ENCODE data around the gene LYPD1. TPM values are rescaled to one million over a fixed set of nuclear protein-coding genes. Genes with fewer than 3 reads are reported as not detected.
"Not testable (repeated sequence)": the region's sequence is repeated elsewhere in the genome, so short reads cannot be mapped to it uniquely, and the experiment has no call there.

The LYPD1 gene
- 0.32 TPM for total RNA-seq
- long read RNA-seq, partial matches to known transcripts, result 0 of 2 reads
- long read RNA-seq, other reads (novel, unspliced or antisense), result 2 of 2 reads

- no peak for DNase-seq (ENCODE audit: low spot score)
These were observed at the start of gene LYPD1 for GRCh38 chr2:132669908-132670495. TSS of gene LYPD1 (minus strand) at chr2:132670205. CDS start at chr2:132669932, 273 bp downstream.

GRCh38 chr2:132719480-132719879 lies 49.5 kb upstream of the LYPD1 start:
- no peak for DNase-seq (ENCODE audit: low spot score)

- DNase-seq (ENCODE audit: low spot score), result no peak
These were observed 46.9 kb upstream of the LYPD1 start for GRCh38 chr2:132716954-132717353.

DNA sequence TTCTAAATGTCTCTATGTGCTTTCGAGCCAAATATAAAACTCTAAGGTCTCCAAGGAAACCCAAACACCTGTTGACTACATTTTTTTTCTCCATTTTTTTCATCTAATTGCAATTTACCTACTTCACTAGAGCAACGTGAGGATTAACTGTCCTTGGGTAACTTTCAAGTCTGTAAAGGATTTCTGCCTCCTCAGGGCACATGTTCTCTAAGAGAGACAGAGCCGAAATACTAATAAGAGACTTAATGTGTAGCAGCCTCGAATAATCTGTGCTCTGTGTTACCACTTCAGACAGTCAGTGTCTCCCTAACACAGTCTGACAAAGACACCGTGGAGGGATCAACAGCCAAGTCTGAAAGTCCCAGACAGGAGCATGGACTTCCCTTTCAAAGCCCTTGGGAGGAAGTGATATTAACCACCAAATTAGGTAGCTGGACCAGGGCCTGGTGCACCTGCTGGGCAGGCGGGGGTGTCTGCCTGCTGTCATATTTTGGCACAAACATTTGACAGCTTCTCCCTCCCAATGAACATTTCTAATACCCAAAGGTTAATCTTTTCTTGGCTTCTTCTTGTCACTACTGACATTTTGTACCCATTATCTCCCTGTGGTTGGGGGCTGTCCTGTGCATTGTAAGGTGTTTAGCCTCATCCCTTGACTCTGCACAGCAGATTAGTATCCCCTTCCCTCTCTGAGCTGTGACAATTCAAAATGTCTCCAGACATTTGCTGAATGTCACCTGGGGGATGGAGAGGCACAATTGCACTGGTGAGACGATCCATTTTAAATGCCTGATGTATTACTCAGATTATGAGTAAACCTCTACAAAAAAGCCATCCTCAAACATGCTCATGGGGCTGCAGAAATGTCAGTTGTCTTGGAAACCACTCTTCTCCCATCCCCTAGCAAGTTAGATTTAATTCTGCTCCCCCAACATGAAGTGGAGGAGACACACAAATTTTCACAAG lies 45.7 kb upstream of the LYPD1 start:
- DNase-seq (ENCODE audit: low spot score), result no peak

DNA sequence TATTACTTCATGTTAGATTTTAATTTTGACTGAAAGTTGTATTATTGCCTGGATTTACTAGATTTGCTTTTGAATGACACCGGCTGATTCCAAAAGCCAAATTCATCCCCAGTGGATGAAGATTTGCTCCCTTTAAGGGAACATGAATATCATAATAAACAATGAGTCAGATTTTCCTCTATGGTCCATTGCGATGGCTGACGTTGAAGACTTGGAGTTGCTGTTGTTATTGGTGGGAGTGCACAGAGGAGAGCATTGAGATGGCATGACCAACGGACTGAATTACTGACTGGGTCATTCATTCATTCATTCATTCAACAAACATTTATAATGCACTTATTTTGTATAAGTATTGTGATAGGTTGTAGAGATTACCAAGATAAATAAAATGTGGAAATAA lies 33.4 kb upstream of the LYPD1 start:
- DNase-seq (ENCODE audit: low spot score), result no peak

DNA sequence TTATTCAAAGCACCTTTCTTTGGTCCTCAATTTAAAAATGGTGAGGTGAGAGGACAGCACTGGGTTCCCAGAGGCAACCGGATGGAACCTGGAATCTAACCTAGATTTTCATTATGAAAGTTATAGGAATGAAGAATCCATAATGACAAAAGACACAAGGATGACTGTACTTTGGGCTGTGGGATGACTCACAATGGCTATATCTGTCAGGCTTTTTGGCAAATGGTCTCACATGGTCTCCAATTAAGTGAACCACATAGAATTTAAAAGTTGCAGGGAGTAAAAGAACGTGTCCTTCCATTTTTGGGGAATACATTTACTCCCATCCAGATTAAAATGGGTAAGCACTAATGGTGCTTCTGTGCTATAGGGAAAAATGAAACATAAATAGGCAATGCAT lies 31.8 kb upstream of the LYPD1 start:
- no peak for DNase-seq (ENCODE audit: low spot score)

DNA sequence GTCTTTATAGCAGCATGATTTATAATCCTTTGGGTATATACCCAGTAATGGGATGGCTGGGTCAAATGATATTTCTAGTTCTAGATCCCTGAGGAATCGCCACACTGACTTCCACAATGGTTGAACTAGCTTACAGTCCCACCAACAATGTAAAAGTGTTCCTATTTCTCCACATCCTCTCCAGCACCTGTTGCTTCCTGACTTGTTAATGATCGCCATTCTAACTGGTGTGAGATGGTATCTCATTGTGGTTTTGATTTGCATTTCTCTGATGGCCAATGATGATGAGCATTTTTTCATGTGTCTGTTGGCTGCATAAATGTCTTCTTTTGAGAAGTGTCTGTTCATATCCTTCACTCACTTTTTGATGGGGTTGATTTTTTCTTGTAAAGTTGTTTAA lies 29.8 kb upstream of the LYPD1 start:
- not testable (repeated sequence) for DNase-seq (ENCODE audit: low spot score)

GRCh38 chr2:132698347-132698746 lies 28.3 kb upstream of the LYPD1 start:
- not testable (repeated sequence) for DNase-seq (ENCODE audit: low spot score)

DNA sequence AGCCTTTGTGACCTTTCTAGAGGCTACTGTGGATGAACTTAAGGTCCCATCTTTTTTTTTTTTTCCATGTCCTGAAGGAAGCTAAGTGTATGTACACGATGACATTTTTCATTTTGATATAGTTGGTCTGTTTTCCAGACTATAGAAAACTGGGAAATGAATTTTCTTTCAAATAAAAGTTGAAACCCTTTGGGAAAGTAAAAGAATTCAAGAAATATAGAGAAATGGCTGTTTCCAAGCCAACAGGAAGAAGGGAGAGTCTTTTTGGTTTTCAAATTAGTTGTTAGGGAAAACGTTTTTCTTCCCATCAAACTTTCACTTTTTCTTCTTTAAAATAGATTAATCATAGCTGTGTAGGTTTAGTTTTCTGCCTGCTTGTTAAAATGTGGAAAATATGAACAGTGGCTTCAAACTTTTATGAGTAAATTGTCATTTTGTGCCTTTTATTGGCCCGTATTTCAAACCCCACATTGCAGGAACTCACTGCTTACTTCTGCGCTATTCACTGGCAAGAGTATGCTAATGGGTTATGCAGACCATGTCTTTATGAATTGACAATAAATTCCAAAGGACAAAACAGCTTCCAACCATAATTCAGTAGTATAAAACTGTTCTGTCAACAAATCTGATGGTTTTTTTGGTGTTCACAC lies 27.7 kb upstream of the LYPD1 start:
- no peak for DNase-seq (ENCODE audit: low spot score)

- DNase-seq (ENCODE audit: low spot score), result no peak
These were observed 22.8 kb upstream of the LYPD1 start for GRCh38 chr2:132692816-132693215.

DNA sequence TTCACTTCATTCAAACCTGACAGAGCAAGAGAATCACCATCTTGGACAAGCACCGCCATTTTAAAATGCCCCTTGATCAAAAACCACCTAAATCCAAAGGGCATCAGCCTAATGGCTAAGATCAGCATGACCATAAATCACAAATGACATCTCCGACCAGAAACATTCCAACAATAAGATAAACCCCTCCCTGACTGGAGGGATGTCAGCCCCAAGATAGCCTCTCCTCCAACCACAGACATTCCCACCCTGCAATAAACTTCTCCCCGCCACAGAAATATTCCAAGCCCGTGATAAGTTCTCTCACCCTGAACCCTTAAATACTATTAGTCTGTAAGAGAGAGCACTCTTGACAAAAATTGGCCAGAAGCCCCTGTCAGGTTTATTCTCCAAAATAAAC lies 21.6 kb upstream of the LYPD1 start:
- no peak for DNase-seq (ENCODE audit: low spot score)

GRCh38 chr2:132690664-132691303 lies 20.8 kb upstream of the LYPD1 start:
- DNase-seq (ENCODE audit: low spot score), result no peak

- no peak for DNase-seq (ENCODE audit: low spot score)
These were observed 11.8 kb upstream of the LYPD1 start for GRCh38 chr2:132681766-132682165.

DNA sequence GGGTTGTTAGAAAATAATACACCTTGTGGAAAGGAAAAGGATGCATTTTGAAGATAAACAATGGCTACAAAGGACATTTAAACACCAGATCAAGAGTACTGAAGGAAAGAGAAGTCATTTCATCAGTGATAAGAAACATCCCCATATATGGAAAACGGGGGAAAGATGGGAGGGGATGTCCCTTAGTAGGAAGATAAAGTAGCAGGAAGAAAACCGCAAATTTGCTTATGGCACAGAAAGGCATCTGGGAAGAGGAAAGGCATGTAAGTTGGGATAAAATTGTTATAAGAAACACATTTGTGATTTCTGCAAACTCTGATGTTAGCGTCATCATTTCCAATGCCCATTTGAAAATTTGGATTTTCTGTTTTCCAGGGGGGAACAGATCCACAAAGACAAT lies 10.5 kb upstream of the LYPD1 start:
- no peak for DNase-seq (ENCODE audit: low spot score)

- no peak for DNase-seq (ENCODE audit: low spot score)
These were observed 8.5 kb upstream of the LYPD1 start for GRCh38 chr2:132678483-132678882.

DNA sequence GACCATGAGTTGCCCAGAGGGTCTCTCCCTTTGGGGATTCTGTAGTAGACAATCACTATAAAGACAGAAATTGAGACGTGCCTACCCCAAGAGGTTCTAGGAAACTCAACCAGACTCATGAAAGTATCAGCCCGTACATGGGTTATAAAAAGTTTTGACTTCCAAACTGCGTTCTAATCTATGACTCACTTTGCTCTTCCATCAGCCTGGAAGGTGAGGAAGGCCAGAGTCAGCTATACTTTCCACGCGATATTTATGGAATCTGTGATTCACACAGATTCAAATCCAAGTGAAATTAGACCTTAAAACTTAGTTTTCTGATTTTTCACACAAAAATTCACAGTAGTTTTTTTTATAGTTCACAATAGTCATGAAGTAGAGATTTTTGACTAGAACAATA lies 7.7 kb upstream of the LYPD1 start:
- no peak for DNase-seq (ENCODE audit: low spot score)

DNA sequence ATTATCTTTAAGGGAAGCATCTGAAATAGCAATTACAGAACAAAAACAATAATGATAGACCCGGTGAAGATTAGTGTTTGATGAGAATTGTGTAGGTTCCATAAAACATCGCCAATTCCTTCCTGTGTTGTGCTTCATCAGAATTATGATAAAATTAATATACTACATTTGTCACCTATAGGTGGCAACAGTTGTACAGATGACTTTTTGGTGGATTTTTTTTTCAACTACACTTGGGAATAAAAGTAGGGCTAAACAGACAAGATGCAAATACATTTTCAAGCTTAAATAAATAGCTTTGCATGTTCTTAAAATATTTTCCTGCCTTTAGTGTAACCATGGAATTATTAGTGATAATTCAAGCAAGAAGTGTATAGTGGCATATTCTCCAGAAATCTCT lies 7.0 kb upstream of the LYPD1 start:
- DNase-seq (ENCODE audit: low spot score), result no peak

DNA sequence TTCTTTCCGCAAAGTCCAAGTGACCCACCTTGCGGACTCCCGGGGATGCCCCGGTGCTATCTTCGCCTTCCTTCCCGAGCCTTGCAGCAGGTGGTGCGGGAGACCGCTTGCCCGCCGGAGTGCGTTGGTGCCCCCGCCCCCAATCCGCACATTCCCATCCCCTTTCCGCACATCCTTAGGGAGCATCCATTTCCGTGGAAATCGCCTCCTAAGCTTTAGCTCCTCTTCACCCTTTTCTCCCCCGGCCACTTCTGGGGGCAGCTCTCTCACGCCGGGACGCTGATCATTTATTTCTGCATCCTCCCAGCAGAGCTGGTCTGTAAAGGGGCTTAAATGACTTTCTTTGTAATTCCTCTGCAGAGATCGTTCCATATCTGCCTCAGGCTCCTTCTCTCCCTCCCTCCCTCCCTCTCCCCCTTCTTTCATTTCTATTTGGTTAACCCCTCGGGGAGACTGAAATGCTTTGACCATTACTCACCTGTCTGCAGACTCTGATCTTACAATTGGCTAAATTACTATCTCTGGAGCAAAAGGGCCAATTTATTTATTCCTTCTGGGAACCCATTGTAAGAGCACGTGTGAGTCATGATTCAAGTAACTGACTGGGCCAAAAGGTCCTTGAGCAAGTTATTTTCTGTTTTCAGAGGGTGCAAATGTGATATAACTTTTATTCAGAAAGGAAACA lies 1.3 kb upstream of the LYPD1 start:
- no peak for DNase-seq (ENCODE audit: low spot score)

GRCh38 chr2:132670496-132671150 lies 618 bp upstream of the LYPD1 start:
- DNase-seq (ENCODE audit: low spot score), result no peak

All from mesenteric fat pad (tissue), 1 donor.